Tibial nerve (tissue), 4 donors: ENCODE data around the gene GPR141. TPM values are rescaled to one million over a fixed set of nuclear protein-coding genes. Genes with fewer than 3 reads are reported as not detected.

Experiments
- DNase-seq, 2 donors: peaks; one replicate each; pipeline ENCODE4 v3.0.0-alpha.2; 2019; ENCODE audit warnings: low spot score in 2 of 2
- H3K27ac ChIP-seq, 4 donors: fragments of 200-600 bp; sonication (generic) in 3 of 4; one replicate each; pipeline ENCODE4 v1.5.1; 2017 to 2019; ENCODE audit warnings: mild to moderate bottlenecking in 1 of 4
- H3K27me3 ChIP-seq, 2 donors: fragments of 200-600 bp; sonication (generic) in 1 of 2; one replicate each; pipeline versions ENCODE4 v1.5.1 to v1.6.0; 2017 to 2019
- H3K36me3 ChIP-seq, 3 donors: fragments of 200-600 bp; sonication (generic); one replicate each; pipeline ENCODE4 v1.5.1; 2018 to 2019
- H3K4me1 ChIP-seq, 4 donors: fragments of 200-600 bp; sonication (generic) in 3 of 4; one replicate each; pipeline ENCODE4 v1.5.1; 2017 to 2019
- H3K4me3 ChIP-seq, 4 donors: fragments of 200-600 bp; sonication (generic) in 3 of 4; one replicate each; pipeline ENCODE4 v1.5.1; 2017 to 2019; ENCODE audit warnings: mild to moderate bottlenecking in 1 of 4, moderate library complexity in 1 of 4
- H3K9me3 ChIP-seq, 4 donors: fragments of 200-600 bp; sonication (generic) in 3 of 4; one replicate each; pipeline ENCODE4 v1.5.1; 2017 to 2019
- EP300 ChIP-seq, 2 donors: sonication (generic); formaldehyde crosslinking; IDR thresholded peaks; one replicate each; pipeline ENCODE4 v1.6.1; 2017; ENCODE audit warnings: antibody characterized with exemption in 2 of 2, mild to moderate bottlenecking in 1 of 2
- POLR2A ChIP-seq, 2 donors: fragments of 450-650 bp; IDR thresholded peaks; one replicate each; pipeline ENCODE4 v1.6.1; 2017; ENCODE audit warnings: antibody characterized with exemption in 2 of 2, mild to moderate bottlenecking in 2 of 2, moderate library complexity in 2 of 2
- WGBS, 2 donors: methylation state at CpG; one replicate each; pipeline ENCODE4 v1.1.5; 2018; 5-methylcytosine and 5-hydroxymethylcytosine counted together
- total RNA-seq, 4 donors: library from RNA; depleted of rRNA; stranded (reverse); fragments of >200 nt; gene quantifications; one replicate each; pipeline ENCODE4 v1.1.0, GENCODE V29; 2016
- TF ChIP-seq, protein P1 (sequence below), 5 experiments: fragments of 200-600 bp in 3 of 5; fragments of 450-650 bp in 2 of 5; sonication (generic) in 3 of 5; IDR thresholded peaks; one replicate each; pipeline ENCODE4 v1.5.1; 2016 to 2019; ENCODE audit warnings: antibody characterized with exemption in 5 of 5, mild to moderate bottlenecking in 3 of 5, moderate library complexity in 2 of 5

GPR141 gene
- total RNA-seq, 4 donors from 2014 or later = 0.84 to 3.1 TPM; not detected in 2

DNA sequence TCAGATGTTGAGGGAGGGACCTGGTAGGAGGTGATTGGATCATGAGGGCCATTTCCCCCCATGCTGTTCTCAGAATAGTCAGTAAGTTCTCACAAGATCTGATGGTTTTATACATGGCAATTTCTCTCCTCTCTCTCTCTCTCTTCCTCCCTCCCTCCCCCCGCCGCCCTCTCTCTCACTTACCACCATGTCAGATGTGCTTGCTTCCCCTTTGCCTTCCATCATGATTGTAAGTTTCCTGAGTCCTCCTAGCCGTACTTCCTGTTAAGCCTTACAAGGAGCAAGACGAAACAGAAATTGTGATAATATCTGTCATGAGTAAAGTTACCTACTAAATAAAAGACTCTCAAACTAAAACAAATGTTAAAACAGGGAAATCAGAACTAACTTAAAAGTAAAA lies 19.9 kb upstream of the GPR141 start:
- H3K4me3 ChIP-seq = no peak overlapping the region
- no peaks in the 10 kb centered on the region for H3K36me3 ChIP-seq
- DNase-seq = no peak
- no peaks in the 10 kb centered on the region for H3K9me3 ChIP-seq
- H3K27ac ChIP-seq = no peak overlapping the region
- 68 to 77% methylated on average over 4 of the region's 4 CpGs for WGBS, 2 donors
- TF ChIP-seq POLR2A (IDR thresholded peaks at IDR 0.05) = no peak
- no peak for TF ChIP-seq EP300 (IDR thresholded peaks at IDR 0.05)
- TF ChIP-seq, protein P1, sequence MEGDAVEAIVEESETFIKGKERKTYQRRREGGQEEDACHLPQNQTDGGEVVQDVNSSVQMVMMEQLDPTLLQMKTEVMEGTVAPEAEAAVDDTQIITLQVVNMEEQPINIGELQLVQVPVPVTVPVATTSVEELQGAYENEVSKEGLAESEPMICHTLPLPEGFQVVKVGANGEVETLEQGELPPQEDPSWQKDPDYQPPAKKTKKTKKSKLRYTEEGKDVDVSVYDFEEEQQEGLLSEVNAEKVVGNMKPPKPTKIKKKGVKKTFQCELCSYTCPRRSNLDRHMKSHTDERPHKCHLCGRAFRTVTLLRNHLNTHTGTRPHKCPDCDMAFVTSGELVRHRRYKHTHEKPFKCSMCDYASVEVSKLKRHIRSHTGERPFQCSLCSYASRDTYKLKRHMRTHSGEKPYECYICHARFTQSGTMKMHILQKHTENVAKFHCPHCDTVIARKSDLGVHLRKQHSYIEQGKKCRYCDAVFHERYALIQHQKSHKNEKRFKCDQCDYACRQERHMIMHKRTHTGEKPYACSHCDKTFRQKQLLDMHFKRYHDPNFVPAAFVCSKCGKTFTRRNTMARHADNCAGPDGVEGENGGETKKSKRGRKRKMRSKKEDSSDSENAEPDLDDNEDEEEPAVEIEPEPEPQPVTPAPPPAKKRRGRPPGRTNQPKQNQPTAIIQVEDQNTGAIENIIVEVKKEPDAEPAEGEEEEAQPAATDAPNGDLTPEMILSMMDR (IDR thresholded peaks at IDR 0.05) = no peak
- H3K4me1 ChIP-seq = no peaks in the 10 kb centered on the region
- H3K27me3 ChIP-seq = no peaks in the 10 kb centered on the region

DNA sequence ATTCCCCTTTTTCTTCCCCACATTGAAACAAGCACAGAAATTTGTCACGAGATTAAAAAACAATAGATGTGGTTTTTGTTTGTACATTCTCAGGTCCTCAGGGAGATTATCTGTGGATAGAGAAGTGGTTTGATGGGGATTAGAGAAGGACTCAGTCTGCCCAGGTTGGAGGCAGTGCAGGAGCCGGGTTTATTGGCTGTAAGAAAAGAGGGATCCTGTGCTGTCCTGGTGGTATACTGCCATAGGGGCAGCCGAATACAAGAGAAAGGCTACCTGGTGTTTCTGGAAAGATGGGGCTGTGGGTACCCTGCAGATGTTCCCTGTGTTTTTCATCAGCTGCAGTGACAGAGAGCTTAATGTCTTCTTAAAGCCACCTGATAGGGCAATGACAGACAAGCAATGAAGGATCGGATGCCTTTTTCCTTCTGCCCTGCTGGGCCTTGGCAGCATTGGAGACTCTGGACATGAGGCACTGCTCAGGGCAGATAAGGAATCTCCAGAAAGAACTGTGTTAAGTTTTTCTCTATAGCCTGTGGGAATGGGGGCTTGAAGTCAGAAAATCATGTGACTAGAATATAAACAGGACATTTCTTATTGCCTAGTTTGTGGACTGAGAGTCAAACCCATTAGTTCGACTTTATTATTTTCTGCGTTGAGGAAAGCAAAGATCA lies 18.1 kb upstream of the GPR141 start:
- DNase-seq = no peak
- TF ChIP-seq EP300 (IDR thresholded peaks at IDR 0.05) = no peak
- TF ChIP-seq POLR2A (IDR thresholded peaks at IDR 0.05) = no peak
- TF ChIP-seq, protein P1 (IDR thresholded peaks at IDR 0.05) = no peak
- Histone ChIP-seq H3K36me3 (no peaks in the 10 kb centered on the region), H3K4me1 (no peaks in the 10 kb centered on the region), H3K27ac (no peak overlapping the region), H3K9me3 (no peaks in the 10 kb centered on the region), H3K27me3 (no peaks in the 10 kb centered on the region), H3K4me3 (no peak overlapping the region)
- WGBS, 2 donors = 65 to 73% methylated on average over 6 of the region's 6 CpGs

DNA sequence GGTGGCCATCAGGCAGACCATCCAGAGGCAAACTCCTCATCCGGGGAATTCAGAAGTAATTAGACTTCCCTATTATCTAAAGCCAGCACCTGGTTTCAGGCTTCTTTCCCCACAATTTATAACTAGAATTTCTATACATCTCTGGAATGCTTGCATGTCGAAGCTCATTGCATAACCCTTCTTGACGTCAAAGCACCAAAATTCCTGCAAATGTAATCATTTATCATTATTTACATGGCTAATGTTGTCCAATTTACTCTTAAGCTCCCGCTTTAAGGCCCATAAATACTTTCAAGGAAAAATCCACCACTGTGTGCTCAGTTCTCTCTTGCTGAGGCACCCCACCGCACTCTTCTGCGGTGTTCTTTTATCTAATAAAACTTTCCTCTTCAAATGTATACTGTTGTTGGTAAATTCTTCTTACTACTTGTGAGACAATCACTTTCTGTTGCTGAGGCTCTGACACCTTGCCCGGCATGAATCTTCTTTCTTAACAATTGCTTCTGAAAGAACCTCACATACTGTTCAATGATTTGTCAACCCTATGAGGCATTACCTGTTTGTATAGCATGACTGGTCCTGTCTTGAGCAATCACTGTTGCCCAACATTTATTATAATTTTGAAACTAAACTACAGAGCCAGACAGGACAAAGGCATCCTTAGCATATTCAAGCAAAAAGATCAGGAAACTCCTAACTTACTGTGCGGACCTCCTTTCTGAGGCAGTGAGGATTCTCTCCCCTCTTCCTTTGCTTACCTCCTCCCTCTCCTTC lies 17.4 kb upstream of the GPR141 start:
- 67 to 74% methylated on average over 8 of the region's 8 CpGs for WGBS, 2 donors
- TF ChIP-seq, protein P1 (IDR thresholded peaks at IDR 0.05) = no peak
- no peak for TF ChIP-seq POLR2A (IDR thresholded peaks at IDR 0.05)
- no peak for TF ChIP-seq EP300 (IDR thresholded peaks at IDR 0.05)

DNA sequence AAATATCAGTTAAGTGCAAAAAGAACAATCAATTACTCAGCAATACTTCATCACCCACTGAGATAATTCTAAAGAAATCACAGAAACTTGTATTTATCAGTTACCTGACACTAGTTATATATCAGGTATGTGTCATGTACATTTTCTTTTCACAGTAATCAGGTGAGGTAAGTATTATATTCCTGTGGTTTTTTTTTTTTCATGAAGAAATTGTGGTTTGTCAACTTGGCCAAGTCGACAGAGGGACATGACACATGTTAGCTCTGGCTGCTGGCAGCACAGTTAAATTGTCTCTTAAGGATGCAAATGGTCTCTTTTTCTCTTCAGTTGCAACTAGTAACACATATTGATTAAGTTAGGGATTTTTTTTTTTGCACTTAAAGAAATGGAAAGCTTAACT lies 13.7 kb upstream of the GPR141 start:
- WGBS, 2 donors = 58 to 59% methylated on average over 1 of the region's 1 CpG
- Histone ChIP-seq H3K9me3 (no peaks in the 10 kb centered on the region), H3K36me3 (no peaks in the 10 kb centered on the region), H3K27ac (no peak overlapping the region), H3K27me3 (no peaks in the 10 kb centered on the region), H3K4me3 (no peak overlapping the region), H3K4me1 (no peaks in the 10 kb centered on the region)
- TF ChIP-seq, protein P1 (IDR thresholded peaks at IDR 0.05) = no peak
- TF ChIP-seq POLR2A (IDR thresholded peaks at IDR 0.05) (no peak), EP300 (IDR thresholded peaks at IDR 0.05) (no peak)
- DNase-seq = no peak

More for the DNA sequence above, 17.4 kb upstream of the GPR141 start:
- no peak for DNase-seq
- no peaks in the 10 kb centered on the region for H3K4me1 ChIP-seq
- H3K36me3 ChIP-seq = no peaks in the 10 kb centered on the region
- H3K4me3 ChIP-seq = no peak overlapping the region
- H3K9me3 ChIP-seq = no peaks in the 10 kb centered on the region
- H3K27me3 ChIP-seq = no peaks in the 10 kb centered on the region
- H3K27ac ChIP-seq = no peak overlapping the region

DNA sequence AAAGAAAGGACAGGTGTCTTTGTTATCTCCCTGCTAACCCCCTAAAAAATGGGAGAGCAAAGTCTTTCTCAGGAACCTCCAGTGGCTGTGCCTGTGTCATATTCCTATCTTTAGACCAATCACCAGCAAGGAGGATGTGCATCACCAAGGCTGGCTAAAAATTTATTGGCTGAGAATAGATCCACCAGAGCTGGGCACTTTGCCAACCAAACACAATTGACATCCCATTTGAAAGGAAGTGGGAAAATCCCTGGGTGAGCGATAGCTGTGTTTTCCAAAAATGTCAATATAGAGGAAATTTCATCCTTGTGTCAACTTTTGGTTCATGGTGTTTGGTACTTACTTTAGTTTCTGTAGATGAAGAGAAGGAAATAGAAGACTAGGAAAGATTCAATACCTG lies 13.1 kb upstream of the GPR141 start:
- Histone ChIP-seq H3K27ac (no peak overlapping the region), H3K36me3 (no peaks in the 10 kb centered on the region), H3K4me1 (no peaks in the 10 kb centered on the region), H3K4me3 (no peak overlapping the region), H3K9me3 (no peaks in the 10 kb centered on the region), H3K27me3 (no peaks in the 10 kb centered on the region)
- no peak for DNase-seq
- TF ChIP-seq POLR2A (IDR thresholded peaks at IDR 0.05) (no peak), EP300 (IDR thresholded peaks at IDR 0.05) (no peak)
- TF ChIP-seq, protein P1 (IDR thresholded peaks at IDR 0.05) = no peak
- WGBS, 2 donors = 71 to 75% methylated on average over 1 of the region's 1 CpG
